SK-N-SH (cell line): ENCODE results near the gene PDE4B. TPM values are rescaled to one million over a fixed set of nuclear protein-coding genes. Genes with fewer than 3 reads are reported as not detected.

Experiments
- CTCF ChIA-PET: fragments of 300-600, 350-600 bp; formaldehyde crosslinking; extraction: SDS; loops from one replicate; lab custom pipeline; 2021; lab: Yijun Ruan, JAX
- POLR2A ChIA-PET: fragments of 350-600 bp; sonication (Branson Sonifier 250); formaldehyde crosslinking; extraction: SDS; loops from one replicate; lab custom pipeline; 2020; ENCODE audit warnings: antibody characterized with exemption, inconsistent platforms; lab: Yijun Ruan, JAX
- DNase-seq: peaks from one replicate; pipeline ENCODE4 v3.0.0; 2012
- H2AFZ ChIP-seq: fragments of 200-600 bp; sonication (generic); 2 replicates; pipeline ENCODE4 v1.8.1; 2016; ENCODE audit warnings: antibody characterized with exemption, mild to moderate bottlenecking, low read depth
- H3F3A ChIP-seq: fragments of 200-600 bp; sonication (generic); replicated peaks from 2 replicates; pipeline ENCODE3; 2016; ENCODE audit warnings: antibody characterized with exemption, mild to moderate bottlenecking; ENCODE audit not compliant: insufficient read depth
- H3K27ac ChIP-seq, 2 experiments: fragments of 200-500 bp in 1 of 2; fragments of 200-600 bp in 1 of 2; sonication (Bioruptor generic) in 1 of 2; sonication (generic), shearing (Covaris generic) in 1 of 2; 2 replicates each; pipeline versions ENCODE4 v1.5.1 to v1.6.1; 2014 to 2016; ENCODE audit warnings: low read depth in 2 of 2, inconsistent platforms in 1 of 2, low read length in 1 of 2, mild to moderate bottlenecking in 1 of 2, mixed read lengths in 1 of 2
- H3K27me3 ChIP-seq: fragments of 200-600 bp; sonication (generic), shearing (Covaris generic); 2 replicates; pipeline ENCODE4 v1.6.1; 2016; ENCODE audit warnings: mixed run types; ENCODE audit not compliant: insufficient read depth
- H3K36me3 ChIP-seq, 2 experiments: fragments of 200-500 bp in 1 of 2; fragments of 200-600 bp in 1 of 2; sonication (Bioruptor generic) in 1 of 2; sonication (generic) in 1 of 2; replicated peaks in 1 of 2; 2 replicates each; pipeline versions ENCODE3 to v1.5.1; 2014 to 2016; ENCODE audit warnings: low read length in 1 of 2, mild to moderate bottlenecking in 1 of 2; ENCODE audit not compliant: insufficient read depth in 2 of 2, control insufficient read depth in 1 of 2
- H3K4me1 ChIP-seq, 2 experiments: fragments of 200-500 bp in 1 of 2; fragments of 200-600 bp in 1 of 2; sonication (Bioruptor generic) in 1 of 2; sonication (generic), shearing (Covaris generic) in 1 of 2; 2 replicates each; pipeline versions ENCODE4 v1.5.1 to v1.6.1; 2014 to 2016; ENCODE audit warnings: low read depth in 1 of 2, low read length in 1 of 2, mixed run types in 1 of 2; ENCODE audit not compliant: insufficient read depth in 2 of 2, control insufficient read depth in 1 of 2
- H3K4me2 ChIP-seq: fragments of 200-600 bp; sonication (generic), shearing (Covaris generic); 2 replicates; pipeline ENCODE4 v1.6.1; 2017; ENCODE audit warnings: mixed run types
- H3K4me3 ChIP-seq, 2 experiments: fragments of 200-500 bp in 1 of 2; fragments of 200-600 bp in 1 of 2; sonication (Bioruptor generic) in 1 of 2; sonication (generic), shearing (Covaris generic) in 1 of 2; 2 replicates each; pipeline versions ENCODE4 v1.5.1 to v1.8.1; 2014 to 2016; ENCODE audit warnings: low read depth in 2 of 2, inconsistent platforms in 1 of 2, low read length in 1 of 2, mild to moderate bottlenecking in 1 of 2, mixed read lengths in 1 of 2, moderate library complexity in 1 of 2
- H3K79me2 ChIP-seq: fragments of 200-600 bp; sonication (generic); 2 replicates; pipeline ENCODE4 v1.8.1; 2017; ENCODE audit warnings: mild to moderate bottlenecking; ENCODE audit not compliant: insufficient read depth
- H3K9ac ChIP-seq: fragments of 200-600 bp; sonication (generic); 2 replicates; pipeline ENCODE4 v1.6.1; 2017; ENCODE audit warnings: mixed run types
- H3K9me2 ChIP-seq: fragments of 200-600 bp; sonication (generic); 2 replicates; pipeline ENCODE4 v1.6.1; 2017; ENCODE audit warnings: mixed run types
- H3K9me3 ChIP-seq: fragments of 200-600 bp; sonication (generic); 2 replicates; pipeline ENCODE4 v1.6.1; 2017; ENCODE audit warnings: mixed run types, mild to moderate bottlenecking, moderate library complexity
- H4K20me1 ChIP-seq: fragments of 200-600 bp; sonication (generic); 2 replicates; pipeline ENCODE4 v1.6.1; 2017; ENCODE audit warnings: mild to moderate bottlenecking, mixed run types; ENCODE audit not compliant: insufficient read depth
- CHD2 ChIP-seq: fragments of 150-350 bp; IDR thresholded peaks from 2 replicates; pipeline ENCODE4 v1.6.1; 2018; ENCODE audit warnings: low read length; ENCODE audit not compliant: partially characterized antibody
- ELF1 ChIP-seq: IDR thresholded peaks from 2 replicates; pipeline ENCODE4 v1.4.0; 2012
- EP300 ChIP-seq, 2 experiments: IDR thresholded peaks; 2 replicates each; pipeline versions ENCODE4 v1.4.0 to v1.6.1; 2012; ENCODE audit warnings: borderline replicate concordance in 1 of 2, low read depth in 1 of 2, low read length in 1 of 2
- EZH2phosphoT487 ChIP-seq: fragments of 200-600 bp; sonication (generic); IDR thresholded peaks from 2 replicates; pipeline ENCODE4 v1.6.1; 2017; ENCODE audit warnings: low read depth, mixed run types, mild to moderate bottlenecking, antibody characterized with exemption, moderate library complexity, borderline replicate concordance
- FOSL2 ChIP-seq: IDR thresholded peaks from 2 replicates; pipeline ENCODE4 v1.4.0; 2012; ENCODE audit warnings: low read depth, mild to moderate bottlenecking, moderate library complexity, borderline replicate concordance
- GABPA ChIP-seq: IDR thresholded peaks from 2 replicates; pipeline ENCODE4 v1.4.0; 2012; ENCODE audit warnings: low read depth, mild to moderate bottlenecking
- GATA2 ChIP-seq: sonication (generic); formaldehyde crosslinking; IDR thresholded peaks from 2 replicates; pipeline ENCODE4 v1.5.0; 2020; ENCODE audit warnings: mild to moderate bottlenecking, missing genetic modification reagents
- POLR2AphosphoS5 ChIP-seq: IDR thresholded peaks from 2 replicates; pipeline ENCODE4 v1.6.1; 2012; ENCODE audit warnings: low read depth, low read length
- RAD21 ChIP-seq: IDR thresholded peaks from 2 replicates; pipeline ENCODE4 v1.6.1; 2012; ENCODE audit warnings: mild to moderate bottlenecking, low read length
- RFX5 ChIP-seq: IDR thresholded peaks from 2 replicates; pipeline ENCODE4 v1.6.1; 2012; ENCODE audit warnings: mild to moderate bottlenecking, improper control_type of control experiment, low read length
- SIN3A ChIP-seq: IDR thresholded peaks from 2 replicates; pipeline ENCODE4 v1.6.1; 2012; ENCODE audit warnings: low read depth, mild to moderate bottlenecking, low read length, moderate library complexity, borderline replicate concordance
- SMC3 ChIP-seq: IDR thresholded peaks from 2 replicates; pipeline ENCODE4 v1.6.1; 2012; ENCODE audit warnings: low read depth, low read length, improper control_type of control experiment
- TEAD4 ChIP-seq: IDR thresholded peaks from 2 replicates; pipeline ENCODE4 v1.4.0; 2012; ENCODE audit warnings: mild to moderate bottlenecking, borderline replicate concordance; ENCODE audit not compliant: insufficient read depth
- YY1 ChIP-seq: IDR thresholded peaks from 2 replicates; pipeline ENCODE4 v1.4.0; 2012; ENCODE audit warnings: low read depth, mild to moderate bottlenecking
- WGBS: methylation state at CpG from one replicate; pipeline ENCODE4 v1.1.6; 2017; ENCODE audit warnings: low lambda C conversion rate; 5-methylcytosine and 5-hydroxymethylcytosine counted together
- polyA plus RNA-seq, 3 experiments: library from polyadenylated mRNA; depleted of rRNA; stranded (reverse); fragments of >200 nt; gene quantifications; 2 replicates each; pipeline ENCODE4 v1.2.3, GENCODE V29; 2012
- TF ChIP-seq, protein P1 (sequence below): fragments of 150-350 bp; IDR thresholded peaks from 2 replicates; pipeline ENCODE4 v1.6.1; 2016; ENCODE audit warnings: mild to moderate bottlenecking, low read depth, low read length
- TF ChIP-seq, protein P2 (sequence below): IDR thresholded peaks from 2 replicates; pipeline ENCODE4 v1.6.1; 2012; ENCODE audit warnings: mild to moderate bottlenecking, low read depth, low read length, moderate library complexity
- TF ChIP-seq, protein P3 (sequence below): fragments of 200-600 bp; sonication (generic); IDR thresholded peaks from 2 replicates; pipeline ENCODE4 v1.6.1; 2017; ENCODE audit warnings: antibody characterized with exemption, mild to moderate bottlenecking, moderate library complexity

Gene PDE4B
- polyA plus RNA-seq, 1 of the 3 experiments (the other 2 are of a cell fraction), result 1.9 TPM

DNA sequence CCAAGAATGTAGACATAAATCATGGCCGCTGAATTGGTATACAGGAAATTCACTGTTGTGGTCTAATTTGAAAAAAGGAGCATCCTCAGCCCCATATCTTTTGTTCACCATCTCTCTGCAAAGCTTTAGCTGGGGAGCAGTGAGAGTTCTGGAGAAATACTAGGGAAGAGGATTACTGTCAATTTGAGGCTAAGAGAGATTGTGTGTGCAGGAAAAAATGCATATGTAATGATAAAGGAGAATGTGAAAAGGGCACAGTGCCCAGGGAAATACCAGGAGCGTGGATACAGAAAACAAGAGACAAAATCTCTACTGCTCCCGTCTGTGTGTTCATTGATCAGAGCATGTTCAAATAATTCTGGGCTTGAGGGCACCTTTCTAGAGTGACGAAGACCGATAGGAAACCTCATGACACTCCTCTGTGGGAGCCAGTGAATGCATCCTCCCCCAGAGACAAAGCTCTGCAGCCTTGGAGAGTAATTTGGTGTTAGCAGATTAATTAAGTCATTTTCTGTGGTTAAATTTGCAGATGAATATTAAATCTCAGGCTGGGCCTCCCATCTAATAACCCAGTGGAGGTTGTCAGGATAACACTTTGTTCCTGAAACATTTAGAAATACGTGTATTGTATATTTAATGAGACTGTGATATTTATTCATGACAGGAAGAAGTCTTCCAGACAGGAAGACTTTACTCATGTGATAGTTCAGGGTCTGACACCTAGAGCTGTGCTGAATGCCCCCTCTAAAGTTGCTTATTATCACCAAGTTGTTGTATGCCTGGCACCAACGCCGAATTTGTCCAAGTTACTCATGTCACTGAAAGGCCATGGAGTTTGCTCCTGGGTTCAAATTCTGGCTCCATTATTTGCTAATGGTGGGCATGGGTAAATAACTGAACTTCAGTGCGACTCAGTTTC is 453.9 kb downstream of the PDE4B start:
- 76% methylated on average over 8 of the region's 9 CpGs for WGBS
- H3K27ac ChIP-seq, result peak overlapping the region in 1 of 2 experiments; percentile 91; a peak in 2 of 4 replicates
- H3K79me2 ChIP-seq, result no peaks in the 10 kb centered on the region
- no peaks in the 10 kb centered on the region for H3K9me2 ChIP-seq
- H2AFZ ChIP-seq, result no peak overlapping the region
- no peaks in the 10 kb centered on the region for H4K20me1 ChIP-seq
- H3K9me3 ChIP-seq, result no peaks in the 10 kb centered on the region
- POLR2A ChIA-PET, result interaction anchor here (1.6 kb wide), 1 partner anchor 200 kb away, joined by 3 read pairs; no protein-coding TSS in a partner anchor
- no peak overlapping the region for H3K4me3 ChIP-seq
- no peak overlapping the region for H3K9ac ChIP-seq
- H3F3A ChIP-seq, result no peaks in the 10 kb centered on the region
- CTCF ChIA-PET, result interaction anchor here (0.8 to 19.0 kb wide), 7 partner anchors 11 to 285 kb away, joined by 3 to 384 read pairs (median 201); no protein-coding TSS in a partner anchor
- no peaks in the 10 kb centered on the region for H3K36me3 ChIP-seq
- H3K27me3 ChIP-seq, result no peaks in the 10 kb centered on the region
- H3K4me1 ChIP-seq, result peaks cover 36 to 51% of the 10 kb centered on the region in 2 experiments; a peak in 3 of 4 replicates
- TF ChIP-seq TEAD4 (no peak), GATA2 (CRISPR knock-in tag) (no peak)
- TF ChIP-seq, all 33 proteins: peak for 0
- peak overlapping the region; percentile 13; the same call in 1 of the 2 replicates for H3K4me2 ChIP-seq
- no peak for DNase-seq

DNA sequence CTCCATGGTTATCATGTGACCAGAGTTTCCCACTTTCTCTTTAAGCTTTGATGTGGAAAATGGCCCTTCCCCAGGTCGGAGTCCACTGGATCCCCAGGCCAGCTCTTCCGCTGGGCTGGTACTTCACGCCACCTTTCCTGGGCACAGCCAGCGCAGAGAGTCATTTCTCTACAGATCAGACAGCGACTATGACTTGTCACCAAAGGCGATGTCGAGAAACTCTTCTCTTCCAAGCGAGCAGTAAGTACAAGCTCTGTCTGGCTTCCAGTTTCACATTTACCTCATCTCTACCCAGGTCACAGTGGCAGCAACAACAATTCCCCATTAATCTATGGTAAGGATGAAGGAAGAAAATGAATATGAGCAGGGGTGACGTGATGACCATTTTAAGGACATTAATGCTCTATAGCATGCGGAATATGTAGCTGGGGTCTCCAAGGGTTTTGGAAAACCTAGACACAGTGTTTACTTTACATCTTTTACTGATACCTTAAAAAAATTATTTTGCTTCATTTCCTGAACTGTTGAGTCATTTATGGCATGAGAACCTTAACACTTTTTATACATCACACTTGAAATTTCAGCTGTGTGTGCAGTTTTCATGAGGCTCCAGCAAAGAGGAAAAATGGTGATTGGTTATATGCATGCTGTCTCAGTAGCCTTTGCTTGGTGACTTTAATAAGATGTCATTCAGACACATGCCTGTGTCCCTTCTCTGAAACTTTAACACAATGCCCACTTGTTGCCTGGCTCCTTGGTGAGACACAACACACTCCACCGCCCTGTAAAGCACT is 454.9 kb downstream of the PDE4B start:
- Histone ChIP-seq H3K9me2 (no peaks in the 10 kb centered on the region), H3K9me3 (no peaks in the 10 kb centered on the region), H3K4me2 (no peak overlapping the region), H3K27me3 (no peaks in the 10 kb centered on the region), H3K79me2 (no peaks in the 10 kb centered on the region), H3F3A (no peaks in the 10 kb centered on the region), H3K4me3 (no peak overlapping the region), H3K4me1 (peaks cover 36 to 44% of the 10 kb centered on the region in 2 experiments; a peak in 3 of 4 replicates), H3K9ac (no peak overlapping the region), H3K27ac (peak overlapping the region in 1 of 2 experiments; percentile 28; a peak in 1 of 4 replicates), H4K20me1 (no peaks in the 10 kb centered on the region), H3K36me3 (no peaks in the 10 kb centered on the region), H2AFZ (no peak overlapping the region)
- DNase-seq, result no peak
- WGBS, result 95% methylated on average over 11 of the region's 11 CpGs
- ChIA-PET POLR2A (no interaction called here), CTCF (interaction anchor here (0.8 to 19.0 kb wide), 8 partner anchors 10 to 478 kb away, joined by 3 to 384 read pairs (median 103); no protein-coding TSS in a partner anchor)
- TF ChIP-seq CHD2 (no peak), FOSL2 (no peak), TEAD4 (no peak), SIN3A (no peak), EZH2phosphoT487 (no peak), SMC3 (no peak), EP300 (IDR thresholded peaks at IDR 0.05; ENCODE audit: borderline replicate concordance in 1 of 2, low read depth in 1 of 2, low read length in 1 of 2) (no peak), POLR2AphosphoS5 (no peak), GATA2 (CRISPR knock-in tag) (no peak), GABPA (no peak), YY1 (no peak), RFX5 (no peak), RAD21 (no peak), ELF1 (no peak)
- TF ChIP-seq, protein P1, sequence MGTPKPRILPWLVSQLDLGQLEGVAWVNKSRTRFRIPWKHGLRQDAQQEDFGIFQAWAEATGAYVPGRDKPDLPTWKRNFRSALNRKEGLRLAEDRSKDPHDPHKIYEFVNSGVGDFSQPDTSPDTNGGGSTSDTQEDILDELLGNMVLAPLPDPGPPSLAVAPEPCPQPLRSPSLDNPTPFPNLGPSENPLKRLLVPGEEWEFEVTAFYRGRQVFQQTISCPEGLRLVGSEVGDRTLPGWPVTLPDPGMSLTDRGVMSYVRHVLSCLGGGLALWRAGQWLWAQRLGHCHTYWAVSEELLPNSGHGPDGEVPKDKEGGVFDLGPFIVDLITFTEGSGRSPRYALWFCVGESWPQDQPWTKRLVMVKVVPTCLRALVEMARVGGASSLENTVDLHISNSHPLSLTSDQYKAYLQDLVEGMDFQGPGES, result no peak
- TF ChIP-seq, protein P2, sequence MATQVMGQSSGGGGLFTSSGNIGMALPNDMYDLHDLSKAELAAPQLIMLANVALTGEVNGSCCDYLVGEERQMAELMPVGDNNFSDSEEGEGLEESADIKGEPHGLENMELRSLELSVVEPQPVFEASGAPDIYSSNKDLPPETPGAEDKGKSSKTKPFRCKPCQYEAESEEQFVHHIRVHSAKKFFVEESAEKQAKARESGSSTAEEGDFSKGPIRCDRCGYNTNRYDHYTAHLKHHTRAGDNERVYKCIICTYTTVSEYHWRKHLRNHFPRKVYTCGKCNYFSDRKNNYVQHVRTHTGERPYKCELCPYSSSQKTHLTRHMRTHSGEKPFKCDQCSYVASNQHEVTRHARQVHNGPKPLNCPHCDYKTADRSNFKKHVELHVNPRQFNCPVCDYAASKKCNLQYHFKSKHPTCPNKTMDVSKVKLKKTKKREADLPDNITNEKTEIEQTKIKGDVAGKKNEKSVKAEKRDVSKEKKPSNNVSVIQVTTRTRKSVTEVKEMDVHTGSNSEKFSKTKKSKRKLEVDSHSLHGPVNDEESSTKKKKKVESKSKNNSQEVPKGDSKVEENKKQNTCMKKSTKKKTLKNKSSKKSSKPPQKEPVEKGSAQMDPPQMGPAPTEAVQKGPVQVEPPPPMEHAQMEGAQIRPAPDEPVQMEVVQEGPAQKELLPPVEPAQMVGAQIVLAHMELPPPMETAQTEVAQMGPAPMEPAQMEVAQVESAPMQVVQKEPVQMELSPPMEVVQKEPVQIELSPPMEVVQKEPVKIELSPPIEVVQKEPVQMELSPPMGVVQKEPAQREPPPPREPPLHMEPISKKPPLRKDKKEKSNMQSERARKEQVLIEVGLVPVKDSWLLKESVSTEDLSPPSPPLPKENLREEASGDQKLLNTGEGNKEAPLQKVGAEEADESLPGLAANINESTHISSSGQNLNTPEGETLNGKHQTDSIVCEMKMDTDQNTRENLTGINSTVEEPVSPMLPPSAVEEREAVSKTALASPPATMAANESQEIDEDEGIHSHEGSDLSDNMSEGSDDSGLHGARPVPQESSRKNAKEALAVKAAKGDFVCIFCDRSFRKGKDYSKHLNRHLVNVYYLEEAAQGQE, result no peak
- TF ChIP-seq, protein P3, sequence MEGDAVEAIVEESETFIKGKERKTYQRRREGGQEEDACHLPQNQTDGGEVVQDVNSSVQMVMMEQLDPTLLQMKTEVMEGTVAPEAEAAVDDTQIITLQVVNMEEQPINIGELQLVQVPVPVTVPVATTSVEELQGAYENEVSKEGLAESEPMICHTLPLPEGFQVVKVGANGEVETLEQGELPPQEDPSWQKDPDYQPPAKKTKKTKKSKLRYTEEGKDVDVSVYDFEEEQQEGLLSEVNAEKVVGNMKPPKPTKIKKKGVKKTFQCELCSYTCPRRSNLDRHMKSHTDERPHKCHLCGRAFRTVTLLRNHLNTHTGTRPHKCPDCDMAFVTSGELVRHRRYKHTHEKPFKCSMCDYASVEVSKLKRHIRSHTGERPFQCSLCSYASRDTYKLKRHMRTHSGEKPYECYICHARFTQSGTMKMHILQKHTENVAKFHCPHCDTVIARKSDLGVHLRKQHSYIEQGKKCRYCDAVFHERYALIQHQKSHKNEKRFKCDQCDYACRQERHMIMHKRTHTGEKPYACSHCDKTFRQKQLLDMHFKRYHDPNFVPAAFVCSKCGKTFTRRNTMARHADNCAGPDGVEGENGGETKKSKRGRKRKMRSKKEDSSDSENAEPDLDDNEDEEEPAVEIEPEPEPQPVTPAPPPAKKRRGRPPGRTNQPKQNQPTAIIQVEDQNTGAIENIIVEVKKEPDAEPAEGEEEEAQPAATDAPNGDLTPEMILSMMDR, result no peak
